ENCODE results near the gene PRKCA.

- TF ChIP-seq, protein P1, sequence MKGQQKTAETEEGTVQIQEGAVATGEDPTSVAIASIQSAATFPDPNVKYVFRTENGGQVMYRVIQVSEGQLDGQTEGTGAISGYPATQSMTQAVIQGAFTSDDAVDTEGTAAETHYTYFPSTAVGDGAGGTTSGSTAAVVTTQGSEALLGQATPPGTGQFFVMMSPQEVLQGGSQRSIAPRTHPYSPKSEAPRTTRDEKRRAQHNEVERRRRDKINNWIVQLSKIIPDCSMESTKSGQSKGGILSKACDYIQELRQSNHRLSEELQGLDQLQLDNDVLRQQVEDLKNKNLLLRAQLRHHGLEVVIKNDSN (IDR thresholded peaks at IDR 0.05), result peak; percentile 47
- TF ChIP-seq TCF12 (IDR thresholded peaks at IDR 0.05; ENCODE audit: low read depth) (no peak), CEBPB (IDR thresholded peaks at IDR 0.05) (no peak), EGR1 (IDR thresholded peaks at IDR 0.05) (no peak), EP300 (IDR thresholded peaks at IDR 0.05; ENCODE audit: borderline replicate concordance) (no peak), MAX (IDR thresholded peaks at IDR 0.05) (no peak), FOXM1 (IDR thresholded peaks at IDR 0.05; ENCODE audit: borderline replicate concordance, low read depth) (no peak), ZBTB7A (IDR thresholded peaks at IDR 0.05; ENCODE audit: low read depth) (no peak), TAF1 (IDR thresholded peaks at IDR 0.05; ENCODE audit: low read depth) (no peak), NFIC (IDR thresholded peaks at IDR 0.05) (peak; percentile 67), CREB1 (IDR thresholded peaks at IDR 0.05; ENCODE audit: low read depth) (no peak)
- TF ChIP-seq, protein P2, sequence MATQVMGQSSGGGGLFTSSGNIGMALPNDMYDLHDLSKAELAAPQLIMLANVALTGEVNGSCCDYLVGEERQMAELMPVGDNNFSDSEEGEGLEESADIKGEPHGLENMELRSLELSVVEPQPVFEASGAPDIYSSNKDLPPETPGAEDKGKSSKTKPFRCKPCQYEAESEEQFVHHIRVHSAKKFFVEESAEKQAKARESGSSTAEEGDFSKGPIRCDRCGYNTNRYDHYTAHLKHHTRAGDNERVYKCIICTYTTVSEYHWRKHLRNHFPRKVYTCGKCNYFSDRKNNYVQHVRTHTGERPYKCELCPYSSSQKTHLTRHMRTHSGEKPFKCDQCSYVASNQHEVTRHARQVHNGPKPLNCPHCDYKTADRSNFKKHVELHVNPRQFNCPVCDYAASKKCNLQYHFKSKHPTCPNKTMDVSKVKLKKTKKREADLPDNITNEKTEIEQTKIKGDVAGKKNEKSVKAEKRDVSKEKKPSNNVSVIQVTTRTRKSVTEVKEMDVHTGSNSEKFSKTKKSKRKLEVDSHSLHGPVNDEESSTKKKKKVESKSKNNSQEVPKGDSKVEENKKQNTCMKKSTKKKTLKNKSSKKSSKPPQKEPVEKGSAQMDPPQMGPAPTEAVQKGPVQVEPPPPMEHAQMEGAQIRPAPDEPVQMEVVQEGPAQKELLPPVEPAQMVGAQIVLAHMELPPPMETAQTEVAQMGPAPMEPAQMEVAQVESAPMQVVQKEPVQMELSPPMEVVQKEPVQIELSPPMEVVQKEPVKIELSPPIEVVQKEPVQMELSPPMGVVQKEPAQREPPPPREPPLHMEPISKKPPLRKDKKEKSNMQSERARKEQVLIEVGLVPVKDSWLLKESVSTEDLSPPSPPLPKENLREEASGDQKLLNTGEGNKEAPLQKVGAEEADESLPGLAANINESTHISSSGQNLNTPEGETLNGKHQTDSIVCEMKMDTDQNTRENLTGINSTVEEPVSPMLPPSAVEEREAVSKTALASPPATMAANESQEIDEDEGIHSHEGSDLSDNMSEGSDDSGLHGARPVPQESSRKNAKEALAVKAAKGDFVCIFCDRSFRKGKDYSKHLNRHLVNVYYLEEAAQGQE (IDR thresholded peaks at IDR 0.05; ENCODE audit: low read depth), result no peak
These were observed 475.3 kb downstream of the PRKCA start for GRCh38 chr17:66777689-66778225.
